HG03280 (cell line): ENCODE data around the gene PLCL2.

Source experiments
- ATAC-seq: cut with Tn5 transposase; IDR thresholded peaks from one replicate; pipeline ENCODE4 v1.9.1; 2021; ENCODE audit warnings: mild to moderate bottlenecking, moderate library complexity; ENCODE audit not compliant: unreplicated experiment

The PLCL2 gene

DNA sequence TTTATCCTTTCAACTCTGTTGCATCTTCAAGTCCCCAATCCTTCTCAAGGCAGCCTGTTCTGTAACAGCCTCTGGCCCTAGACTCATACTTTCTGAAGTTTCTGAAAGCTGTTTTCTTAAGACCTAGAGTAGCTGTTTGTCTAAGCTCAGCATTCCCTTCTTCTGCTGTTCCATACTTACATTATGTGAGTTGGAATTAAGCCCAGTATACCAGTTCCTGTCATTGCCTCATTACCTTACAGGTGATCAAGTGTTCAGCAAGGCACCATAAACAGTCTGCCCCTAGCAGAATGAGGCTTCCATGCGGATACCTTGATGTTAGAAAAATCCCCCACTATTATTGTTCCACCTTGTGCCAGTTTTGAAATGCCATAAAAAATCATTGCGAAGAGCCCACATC lies 180.6 kb downstream of the PLCL2 start:
- ATAC-seq: no peak

DNA sequence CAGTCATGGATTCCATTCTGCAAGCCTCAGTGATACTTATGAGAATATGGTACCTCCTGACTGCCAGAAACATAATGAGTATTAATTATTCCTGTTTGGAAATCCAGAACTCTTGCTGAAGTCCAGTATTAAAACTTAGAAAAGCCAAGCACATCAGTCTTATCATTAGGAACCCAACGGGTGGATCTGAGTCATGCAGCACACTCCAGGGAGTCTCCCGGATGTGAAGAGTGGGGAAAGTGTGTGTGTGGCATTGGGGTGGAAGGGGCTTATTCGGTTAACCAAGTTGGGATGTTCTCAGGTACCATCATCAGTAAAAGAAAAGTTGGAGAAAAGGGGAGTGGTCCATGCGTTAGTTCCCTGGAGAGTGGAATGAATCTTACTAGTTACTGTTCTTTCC lies 181.1 kb downstream of the PLCL2 start:
- ATAC-seq: no peak

DNA sequence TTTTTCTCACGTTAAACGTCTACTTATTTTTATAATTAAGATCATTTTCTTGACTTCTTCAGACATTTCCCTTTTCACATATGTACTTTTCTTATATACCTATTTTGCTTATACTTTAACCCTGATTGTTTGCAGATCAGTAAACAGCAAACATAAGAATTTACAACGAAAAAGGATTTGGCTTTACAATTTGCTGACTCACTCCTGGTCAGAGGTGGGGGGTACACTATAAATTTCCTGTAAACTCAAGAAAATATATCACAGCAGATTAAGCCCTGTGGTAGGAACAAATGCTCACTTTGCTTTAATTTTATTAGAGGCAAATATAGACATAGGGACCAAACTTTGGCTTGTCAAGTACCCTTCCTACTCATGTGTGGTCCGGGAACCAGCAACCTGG lies 185.0 kb downstream of the PLCL2 start:
- no peak for ATAC-seq

DNA sequence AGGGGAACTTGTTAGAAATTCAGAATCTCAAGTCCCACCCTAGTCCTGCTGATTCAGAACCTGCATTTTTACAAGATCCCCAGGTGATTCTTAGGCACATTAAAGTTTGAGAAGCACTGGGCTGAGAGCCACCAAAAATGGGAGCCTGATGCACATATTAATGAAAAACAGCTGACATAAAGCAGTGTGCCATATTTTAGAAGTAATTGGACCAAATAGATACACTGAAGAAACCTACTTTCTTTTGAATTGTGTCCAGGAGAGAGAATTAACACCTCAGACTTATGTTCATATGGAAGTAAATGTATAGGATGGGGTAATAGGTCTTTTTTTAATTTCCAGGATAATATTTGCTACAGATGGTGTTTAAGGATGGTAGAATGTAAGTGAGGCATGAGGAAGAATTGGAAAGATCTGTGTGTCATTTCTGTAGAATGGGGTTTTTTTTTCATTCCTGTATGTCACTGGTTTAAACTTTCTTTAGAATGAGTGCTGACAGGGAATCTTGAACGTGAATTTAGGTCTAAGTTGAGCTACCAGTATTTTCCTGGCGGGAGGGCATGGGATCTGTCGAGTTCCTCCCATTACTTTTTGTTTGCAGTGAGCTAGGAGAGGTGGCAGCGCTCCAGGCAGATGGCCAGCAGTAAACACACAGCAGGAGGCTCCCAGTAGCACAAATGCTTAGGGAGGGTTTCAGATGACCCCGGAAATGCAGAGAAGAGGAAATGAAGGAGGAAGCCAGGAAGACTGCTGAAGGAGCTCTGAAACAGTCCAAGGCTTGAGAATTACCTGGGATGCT lies 185.6 kb downstream of the PLCL2 start:
- no peak for ATAC-seq

DNA sequence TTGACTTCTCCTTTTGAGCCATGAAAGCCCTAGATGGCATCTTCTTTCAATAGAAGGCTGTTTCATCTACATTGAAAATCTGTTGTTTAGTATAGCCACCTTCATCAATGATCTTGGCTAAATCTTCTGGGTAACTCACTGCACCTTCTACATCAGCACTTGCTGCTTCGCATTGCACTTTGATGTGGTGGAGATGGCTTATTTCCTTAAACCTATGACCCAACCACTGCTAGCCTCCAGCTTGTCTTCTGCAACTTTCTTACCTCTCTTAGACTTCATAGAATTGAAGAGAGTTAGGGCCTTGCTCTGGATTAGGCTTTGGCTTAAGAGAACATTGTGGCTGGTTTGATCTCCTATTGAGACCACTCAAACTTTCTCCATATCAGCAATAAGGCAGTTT lies 189.8 kb downstream of the PLCL2 start:
- ATAC-seq: no peak

DNA sequence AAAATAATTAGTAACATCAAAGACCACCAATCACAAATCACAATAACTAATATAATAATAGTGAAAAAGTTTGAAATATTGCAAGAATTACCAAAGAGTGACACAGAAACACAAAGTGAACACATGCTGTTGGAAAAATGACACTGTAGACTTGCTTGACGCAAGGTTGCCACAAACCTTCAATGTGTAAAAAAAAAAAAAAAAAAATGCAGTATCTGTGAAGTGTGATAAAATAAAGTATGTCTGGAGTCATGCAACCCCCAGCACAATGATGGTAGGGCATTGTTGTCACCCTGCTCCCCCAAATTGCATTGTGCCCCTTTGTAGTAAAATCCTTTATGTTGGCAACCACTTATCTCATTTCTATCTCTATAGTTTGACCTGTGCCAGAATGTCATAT lies 190.6 kb downstream of the PLCL2 start:
- no peak for ATAC-seq

DNA sequence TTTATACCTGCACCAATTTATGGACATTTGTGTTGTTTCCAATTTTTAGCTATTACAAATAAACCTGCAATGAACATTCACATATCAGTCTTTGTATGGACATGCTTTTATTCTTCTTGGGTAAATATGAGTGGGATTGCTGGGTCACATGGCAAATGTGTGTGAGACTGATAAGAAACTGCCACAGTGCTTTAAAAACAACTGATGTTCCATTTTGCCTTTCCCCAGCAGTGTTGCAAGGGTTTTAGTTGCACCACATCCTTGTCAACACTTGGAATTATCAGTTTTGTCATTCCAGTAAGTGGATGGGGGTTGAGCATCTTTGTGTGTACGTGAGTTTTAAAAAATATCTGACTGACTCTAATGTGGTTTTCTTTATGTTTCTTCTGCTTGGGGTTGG lies 191.2 kb downstream of the PLCL2 start:
- no peak for ATAC-seq

DNA sequence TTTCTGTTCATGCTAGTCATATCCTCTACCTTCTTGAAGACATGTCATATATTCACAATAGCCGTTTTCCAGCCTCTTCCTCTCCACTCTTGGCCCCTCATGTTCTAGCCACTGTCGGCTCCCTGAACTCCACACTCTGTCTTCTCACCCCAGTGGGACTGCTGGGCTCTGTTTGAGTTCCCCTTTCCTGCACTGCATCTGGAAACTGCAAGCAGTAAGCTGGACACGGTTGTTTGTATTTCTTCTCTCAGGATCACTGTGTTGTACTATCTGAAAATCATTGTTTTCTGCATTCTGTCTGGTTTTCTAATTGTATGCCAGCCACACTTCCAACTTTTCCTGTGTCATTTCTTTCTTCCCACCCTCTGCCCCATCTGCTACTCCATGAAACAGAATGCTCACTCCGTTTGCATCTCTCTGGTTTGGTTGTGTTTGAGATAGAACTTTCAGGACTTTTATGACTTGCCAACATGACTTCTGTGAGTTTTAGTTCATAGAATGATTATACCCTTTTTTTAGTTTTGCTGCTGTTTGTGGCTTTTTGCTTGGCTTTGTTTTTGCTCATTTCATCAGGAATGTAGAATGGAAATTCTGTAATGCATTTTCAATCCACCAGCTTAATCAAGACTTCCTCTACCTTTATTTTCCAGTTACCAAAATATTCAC lies 192.3 kb downstream of the PLCL2 start:
- ATAC-seq: no peak

DNA sequence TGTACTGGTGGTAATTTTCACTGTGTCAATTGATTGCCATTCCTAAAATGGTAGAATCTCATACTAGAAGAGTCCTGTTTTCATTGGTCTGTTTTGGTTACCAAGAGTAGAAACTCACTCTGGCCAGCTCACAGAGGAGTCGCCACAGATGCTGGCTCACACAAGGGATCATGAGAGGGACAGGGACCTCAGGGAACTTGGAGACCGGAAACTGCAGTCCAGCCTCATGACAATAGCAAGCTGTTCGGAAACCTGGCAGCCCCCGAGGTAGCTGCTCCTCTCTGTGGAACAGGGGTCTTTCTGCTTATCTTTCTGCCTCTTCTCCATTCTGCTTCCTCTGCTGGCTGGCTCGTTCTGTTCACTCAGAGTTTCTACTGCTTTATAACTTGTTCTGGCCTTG lies 192.9 kb downstream of the PLCL2 start:
- ATAC-seq: no peak

DNA sequence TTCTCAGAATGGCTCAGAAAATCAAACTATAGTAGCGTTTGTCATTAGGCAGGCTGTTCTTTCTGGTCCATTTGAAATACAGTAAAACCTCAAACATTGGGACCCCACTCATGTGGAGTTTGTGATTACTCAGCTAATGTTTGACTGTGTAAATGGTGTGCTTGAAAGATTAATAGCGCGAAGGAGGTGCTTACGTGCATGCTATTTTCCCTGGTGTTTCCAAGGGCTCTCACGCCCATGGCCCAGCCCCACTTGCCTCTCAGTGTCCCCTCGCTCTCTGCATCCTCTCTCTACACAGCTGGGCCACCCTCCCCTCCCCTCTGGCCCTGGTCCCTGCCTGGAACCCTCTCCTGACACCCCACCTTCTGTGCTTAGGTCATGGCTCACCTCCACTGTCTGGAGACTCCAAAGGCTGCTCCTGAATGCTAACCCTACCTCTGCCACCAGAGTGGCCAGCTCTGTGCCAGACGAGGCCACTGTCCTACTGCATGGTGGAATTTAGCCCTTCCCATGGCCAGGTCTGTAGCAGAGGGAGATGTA lies 194.2 kb downstream of the PLCL2 start:
- no peak for ATAC-seq

DNA sequence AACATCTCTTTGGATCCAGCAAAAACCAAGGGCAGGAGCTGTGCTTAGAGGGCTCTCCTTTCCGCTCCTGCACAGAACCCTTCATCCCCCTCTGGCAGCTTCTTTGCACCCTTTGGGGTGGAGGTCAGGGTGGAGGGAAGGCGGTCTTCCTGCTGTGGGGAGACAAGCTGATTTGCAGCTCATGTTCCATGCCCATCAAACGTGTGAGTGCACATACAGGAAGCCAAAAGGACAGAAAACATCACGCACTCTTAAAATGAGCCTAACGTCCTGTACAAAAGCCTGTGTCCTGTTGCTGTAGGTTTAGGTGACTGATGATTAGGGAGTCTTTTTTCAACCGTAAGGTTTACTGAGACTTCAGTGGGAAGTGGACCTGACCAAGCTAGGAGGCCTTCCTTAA lies 195.2 kb downstream of the PLCL2 start:
- ATAC-seq: no peak

DNA sequence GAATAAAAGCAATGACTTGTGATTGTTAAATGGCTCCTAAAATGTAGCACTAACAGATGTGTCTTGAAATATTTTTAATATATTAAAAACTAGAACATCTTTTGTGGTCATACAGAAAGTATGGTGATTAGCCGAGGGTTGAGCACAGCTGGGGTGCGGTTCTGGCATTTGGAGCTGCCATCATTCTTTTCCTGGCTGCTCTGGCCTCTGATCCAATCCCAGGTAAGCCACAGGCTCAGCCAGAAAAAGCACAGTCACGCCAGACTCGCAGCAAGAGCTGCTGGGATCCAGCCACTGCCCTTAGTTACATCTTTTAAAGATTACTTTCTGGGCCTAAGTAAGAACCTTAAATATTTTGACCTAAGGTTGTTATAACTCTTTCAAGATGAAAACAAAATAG lies 196.8 kb downstream of the PLCL2 start:
- no peak for ATAC-seq

DNA sequence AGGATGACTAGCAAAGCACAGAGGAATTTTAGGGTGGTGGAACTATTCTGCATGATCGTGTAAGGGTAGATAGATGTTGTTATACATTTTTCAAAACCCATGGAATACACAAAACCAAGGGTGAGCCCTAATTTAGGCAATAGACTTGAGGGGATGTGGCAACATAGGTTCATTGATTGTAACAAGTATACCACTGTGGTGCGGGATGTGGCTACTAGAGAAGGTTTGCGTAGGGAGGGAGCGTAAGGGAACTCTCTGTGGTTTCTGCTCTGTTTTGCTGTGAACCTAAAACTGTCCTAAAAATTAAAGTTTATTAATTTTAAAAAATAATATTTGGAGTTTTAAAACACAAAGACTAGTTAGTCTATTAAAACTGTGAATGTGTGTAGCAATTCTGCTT lies 202.8 kb downstream of the PLCL2 start:
- no peak for ATAC-seq

DNA sequence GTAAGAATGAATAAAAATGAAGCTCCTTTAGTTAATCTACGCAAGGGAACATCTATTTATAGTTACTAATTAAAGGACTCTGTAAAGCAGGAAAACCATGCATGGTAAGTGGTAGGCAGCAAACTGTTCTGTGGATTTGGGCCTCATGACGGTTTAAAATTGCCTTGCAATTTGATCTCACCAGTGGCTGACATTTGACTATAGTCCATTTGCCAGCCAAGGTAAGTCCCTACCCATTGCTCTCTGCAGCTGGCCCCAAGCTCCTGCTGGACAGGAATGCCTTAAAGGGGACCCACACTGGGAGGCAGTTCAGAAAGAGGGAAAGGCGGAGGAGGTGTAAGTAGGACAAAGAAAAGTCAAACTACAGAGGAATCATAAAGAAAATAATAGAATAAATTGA lies 203.3 kb downstream of the PLCL2 start:
- no peak for ATAC-seq

DNA sequence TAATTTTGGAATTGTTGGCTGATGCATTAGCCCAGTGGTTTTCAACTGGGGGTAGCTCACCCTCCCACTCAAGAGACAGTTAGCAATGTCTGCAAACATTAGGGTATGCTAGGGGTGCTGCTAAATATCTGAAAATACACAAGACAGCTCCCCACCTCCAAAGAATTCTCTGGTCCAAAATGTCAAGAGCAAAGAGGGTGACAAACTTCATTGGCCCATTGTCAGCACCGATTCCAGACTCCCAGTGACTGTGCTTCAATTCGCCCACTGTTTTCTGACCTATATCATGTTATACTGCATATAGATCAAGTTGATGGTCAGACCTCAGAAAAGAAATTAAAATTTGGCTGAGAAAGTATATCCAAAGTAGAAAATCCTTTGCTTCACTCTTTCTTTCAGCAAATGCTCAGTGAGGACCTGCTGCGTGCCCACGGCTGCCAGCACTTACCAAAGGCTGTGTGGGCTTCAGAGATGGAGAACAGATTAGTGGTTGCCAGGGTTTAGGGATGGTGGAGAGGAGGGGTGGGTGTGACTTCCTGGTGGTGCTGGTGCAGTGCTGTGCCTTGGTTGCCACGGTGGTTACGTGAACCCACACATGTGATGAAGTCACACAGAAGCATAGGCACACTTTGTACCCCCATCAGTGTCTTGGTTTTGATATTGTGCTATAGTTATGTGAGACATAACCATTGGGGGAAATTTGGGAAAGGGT lies 204.0 kb downstream of the PLCL2 start:
- no peak for ATAC-seq

DNA sequence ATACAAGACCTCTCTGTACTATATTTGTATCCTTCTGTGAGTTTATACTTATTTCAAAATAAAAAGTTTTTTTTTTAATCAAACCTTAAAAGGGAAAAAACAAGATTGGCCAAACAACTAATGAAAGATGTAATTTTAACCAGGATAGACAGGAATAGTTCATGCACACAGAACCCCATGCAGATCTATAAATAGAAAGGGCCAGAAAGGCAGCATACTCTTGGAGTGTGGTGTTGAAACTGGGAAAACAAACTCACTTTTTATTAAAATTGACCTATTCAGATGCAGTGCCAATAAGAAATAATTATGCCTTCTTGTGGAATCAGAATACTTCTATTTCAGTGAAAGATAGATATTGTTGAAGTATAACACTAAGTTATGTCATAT lies 204.6 kb downstream of the PLCL2 start:
- ATAC-seq: no peak

DNA sequence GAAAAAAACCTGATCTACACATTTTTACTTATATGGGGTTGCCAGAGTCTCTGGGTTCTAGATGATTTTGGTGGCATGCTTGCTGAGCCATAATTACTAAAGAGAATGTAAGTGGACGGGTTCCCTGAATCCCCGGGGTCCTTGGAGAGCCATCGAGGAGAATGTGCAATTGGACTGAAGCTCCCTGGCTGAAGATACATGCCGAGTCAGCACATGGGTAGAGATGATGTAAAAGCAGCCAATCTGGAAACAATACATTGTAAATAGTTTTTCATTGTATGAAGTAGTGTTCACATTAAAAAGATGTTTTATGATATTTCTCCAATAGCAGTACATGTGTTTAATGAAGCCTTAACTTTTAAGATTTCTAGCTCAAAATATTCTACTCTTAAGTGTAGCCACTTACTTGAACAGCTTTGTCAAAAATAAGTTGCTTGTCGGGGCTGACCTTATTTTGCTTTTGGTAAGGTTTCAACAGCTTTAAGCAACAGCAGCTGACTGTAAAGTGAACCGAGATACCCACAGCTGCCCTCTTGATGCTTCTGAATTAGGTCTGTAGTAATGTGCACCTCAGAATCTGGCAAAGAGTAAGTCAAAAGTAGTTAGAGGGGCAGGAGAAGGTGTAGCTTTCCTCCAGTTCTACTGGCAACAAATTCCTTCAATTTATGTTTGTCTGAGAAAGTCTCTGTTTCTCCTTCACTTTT lies 205.7 kb downstream of the PLCL2 start:
- no peak for ATAC-seq

DNA sequence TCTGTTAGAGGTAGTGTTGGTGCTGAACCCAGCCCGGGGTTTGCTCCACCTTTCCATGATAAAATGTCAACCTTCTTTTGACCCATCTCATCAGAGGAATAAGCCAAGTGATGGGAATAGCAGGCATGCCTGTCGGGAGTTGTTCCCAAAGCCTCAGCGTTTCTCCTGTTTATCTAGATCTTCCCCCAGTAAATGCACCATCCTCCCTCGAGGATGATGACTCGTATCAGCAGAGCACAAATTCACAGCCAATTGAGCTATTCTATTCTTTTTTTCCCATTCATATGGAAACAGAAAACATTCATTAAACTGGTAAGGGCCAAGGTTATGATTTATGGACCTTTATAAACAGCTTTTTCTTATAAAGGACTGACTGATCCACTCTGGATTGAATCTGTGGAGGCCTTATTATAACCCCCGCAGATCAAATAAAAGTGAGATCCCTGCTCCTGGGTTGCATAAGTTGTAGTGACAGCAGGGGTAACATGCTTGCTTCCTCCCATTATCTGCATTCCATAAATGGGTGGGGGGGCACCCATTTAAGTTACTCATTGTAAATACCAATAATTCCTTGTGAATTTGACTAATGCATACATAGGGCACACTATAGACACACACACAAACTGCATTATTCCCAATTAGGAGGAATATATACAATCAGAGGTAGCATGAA lies 207.3 kb downstream of the PLCL2 start:
- no peak for ATAC-seq

DNA sequence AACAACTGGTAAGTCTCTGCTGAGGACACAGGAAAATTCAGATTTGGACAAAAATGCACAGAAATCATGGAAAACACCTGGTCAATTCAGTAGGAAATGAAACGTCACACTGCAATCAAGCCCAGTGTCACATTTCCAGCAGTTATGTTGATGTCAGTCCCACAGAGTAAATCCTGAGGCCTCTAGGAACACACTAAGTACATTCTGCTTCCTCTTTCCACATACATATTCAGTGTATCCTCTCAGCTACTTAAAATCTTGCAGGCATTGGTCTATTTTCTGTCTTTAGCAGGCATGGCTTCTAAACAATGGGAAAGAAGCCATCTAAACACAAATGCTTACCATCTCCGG lies 207.8 kb downstream of the PLCL2 start:
- no peak for ATAC-seq

DNA sequence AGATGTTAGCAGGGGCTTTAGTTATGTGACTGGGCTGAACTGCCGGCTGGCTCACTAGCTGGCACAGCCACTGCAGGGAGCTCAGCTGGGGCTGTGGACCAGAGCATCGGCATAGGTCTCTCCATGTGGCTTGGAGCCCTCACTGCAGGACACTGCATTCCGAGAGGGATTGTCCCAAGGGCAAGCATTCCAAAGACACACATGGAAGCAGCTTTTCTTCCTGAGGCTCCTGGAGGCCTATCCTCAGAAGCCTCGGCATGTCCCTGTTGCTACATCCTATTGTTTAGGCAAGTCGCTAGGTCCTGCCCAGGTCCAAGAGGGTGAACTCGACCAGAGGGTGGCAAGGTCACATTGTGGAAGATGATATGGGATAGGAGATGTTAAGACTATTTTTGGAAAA lies 209.8 kb downstream of the PLCL2 start:
- no peak for ATAC-seq

DNA sequence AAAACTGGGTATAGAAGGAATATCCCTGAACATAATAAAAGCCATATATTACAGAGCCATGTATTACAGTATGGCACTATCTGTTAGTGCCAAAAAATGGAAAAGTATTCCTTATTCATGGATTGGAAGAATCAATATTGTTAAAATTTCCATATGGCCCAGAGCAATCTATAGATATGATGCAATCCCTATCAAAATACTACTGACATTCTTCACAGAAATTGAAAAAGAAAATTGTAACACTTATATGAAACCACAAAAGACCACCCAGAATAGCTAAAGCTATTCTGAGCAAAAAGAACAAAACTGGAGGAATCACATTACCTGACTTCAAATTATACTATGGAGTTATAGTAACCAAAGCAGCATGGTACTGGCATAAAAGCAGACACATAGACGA lies 218.8 kb downstream of the PLCL2 start:
- ATAC-seq: no peak
